Subcutaneous abdominal adipose tissue (tissue), 5 donors: ENCODE measurements around the gene PCBP2.

Source experiments
- H3K27ac ChIP-seq: one replicate; pipeline ENCODE4 v1.7.0; 2013; ENCODE audit warnings: low read depth, mild to moderate bottlenecking, inconsistent platforms, low read length, moderate library complexity
- H3K27me3 ChIP-seq, 5 donors: one replicate each; pipeline ENCODE4 v1.7.0; 2013; ENCODE audit warnings: low read length in 5 of 5, inconsistent platforms in 1 of 5; ENCODE audit not compliant: control insufficient read depth in 5 of 5, insufficient read depth in 4 of 5
- H3K36me3 ChIP-seq, 5 donors: one replicate each; pipeline ENCODE4 v1.7.0; 2013; ENCODE audit warnings: low read length in 5 of 5; ENCODE audit not compliant: control insufficient read depth in 5 of 5, insufficient read depth in 5 of 5
- H3K4me1 ChIP-seq, 5 donors: one replicate each; pipeline ENCODE4 v1.7.0; 2013; ENCODE audit warnings: low read length in 5 of 5, mild to moderate bottlenecking in 3 of 5, moderate library complexity in 1 of 5; ENCODE audit not compliant: control insufficient read depth in 5 of 5, insufficient read depth in 5 of 5
- H3K4me3 ChIP-seq, 5 donors: one replicate each; pipeline ENCODE4 v1.7.0; 2013; ENCODE audit warnings: low read length in 5 of 5, low read depth in 1 of 5
- H3K9ac ChIP-seq, 5 donors: one replicate each; pipeline ENCODE4 v1.7.0; 2013; ENCODE audit warnings: low read length in 5 of 5, mild to moderate bottlenecking in 4 of 5, moderate library complexity in 3 of 5
- H3K9me3 ChIP-seq, 5 donors: one replicate each; pipeline ENCODE4 v1.7.0; 2013; ENCODE audit warnings: low read length in 5 of 5; ENCODE audit not compliant: control insufficient read depth in 5 of 5
- donor health status: healthy.
- donor health status: healthy.
- donor health status: healthy.
- donor health status: healthy.
- donor health status: healthy.

Gene PCBP2

DNA sequence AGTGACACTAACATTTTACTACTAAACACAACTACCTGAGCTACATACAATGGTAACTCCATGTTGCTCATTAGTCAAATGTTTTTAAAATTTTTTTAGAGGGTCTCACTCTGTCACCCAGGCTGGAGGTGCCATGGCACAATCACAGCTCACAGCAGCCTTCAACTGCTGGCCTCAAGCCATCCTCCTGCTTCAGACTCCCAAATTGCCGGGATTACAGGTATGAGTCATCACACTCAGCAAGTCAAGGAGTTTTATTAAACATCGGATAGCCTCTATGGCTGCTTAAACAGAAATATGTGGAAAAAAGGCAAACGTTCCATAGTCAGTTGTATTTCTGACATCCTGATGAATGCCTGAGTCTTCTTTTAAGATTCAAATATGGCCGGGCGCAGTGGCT is 66.5 kb downstream of the PCBP2 start:
- H3K4me1 ChIP-seq: peaks cover 0 to 12% (median 9%) of the 10 kb centered on the region in 5 donors
- H3K4me3 ChIP-seq: no peak overlapping the region
- H3K36me3 ChIP-seq: peaks cover 45 to 91% (median 85%) of the 10 kb centered on the region in 5 donors
- H3K9me3 ChIP-seq: no peaks in the 10 kb centered on the region
- H3K27me3 ChIP-seq: no peaks in the 10 kb centered on the region
- no peak overlapping the region for H3K9ac ChIP-seq
- H3K27ac ChIP-seq: no peak overlapping the region

DNA sequence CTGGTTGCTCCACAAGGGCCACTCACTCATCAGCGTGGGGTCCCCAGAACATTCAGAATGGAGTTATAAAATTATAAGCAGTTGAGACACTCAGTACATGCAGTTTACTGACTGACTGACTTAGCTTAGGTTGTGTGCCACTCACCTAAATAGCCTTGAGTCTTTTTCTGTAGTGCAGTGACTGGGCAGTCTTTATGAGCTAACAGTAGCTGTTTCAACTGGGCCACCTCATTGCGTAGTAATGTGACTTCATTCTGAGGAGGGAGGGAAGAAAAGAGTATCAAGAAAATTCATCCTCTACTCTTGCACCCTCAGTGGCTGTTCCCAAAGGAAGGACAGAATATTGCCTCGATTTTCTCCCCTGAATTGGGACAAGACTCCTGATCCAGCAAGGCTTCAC is 71.2 kb downstream of the PCBP2 start:
- peaks cover 35 to 87% (median 68%) of the 10 kb centered on the region in 5 donors for H3K36me3 ChIP-seq

GRCh38 chr12:53524476-53524875 is 72.6 kb downstream of the PCBP2 start:
- Histone ChIP-seq H3K27me3 (no peaks in the 10 kb centered on the region), H3K36me3 (peaks cover 32 to 81% (median 61%) of the 10 kb centered on the region in 5 donors), H3K4me3 (no peak overlapping the region), H3K4me1 (no peaks in the 10 kb centered on the region), H3K27ac (no peak overlapping the region), H3K9me3 (no peaks in the 10 kb centered on the region), H3K9ac (no peak overlapping the region)

More for the DNA sequence above, 71.2 kb downstream of the PCBP2 start:
- no peaks in the 10 kb centered on the region for H3K27me3 ChIP-seq
- H3K27ac ChIP-seq: no peak overlapping the region
- H3K9me3 ChIP-seq: no peaks in the 10 kb centered on the region
- H3K4me3 ChIP-seq: no peak overlapping the region
- H3K9ac ChIP-seq: no peak overlapping the region
- H3K4me1 ChIP-seq: no peaks in the 10 kb centered on the region

DNA sequence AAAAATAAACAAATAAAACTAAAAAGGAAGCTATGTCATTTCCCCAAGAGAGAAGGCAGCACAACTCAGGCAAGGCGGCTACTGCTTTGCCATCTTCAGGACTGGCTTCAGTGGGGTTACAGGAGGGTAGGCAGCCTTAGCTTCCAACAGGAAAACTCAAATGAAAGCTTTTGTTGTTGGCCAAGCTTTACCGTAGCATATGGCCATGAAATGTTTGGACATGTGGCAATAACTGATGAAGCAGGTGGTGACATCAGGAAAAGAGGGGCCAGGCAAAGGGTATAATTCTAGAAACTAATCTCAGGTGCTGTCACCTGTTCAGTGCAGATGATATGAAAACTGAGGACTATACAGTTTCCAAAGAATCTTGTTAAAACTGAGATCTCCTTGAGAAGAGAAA is 78.2 kb downstream of the PCBP2 start:
- no peaks in the 10 kb centered on the region for H3K9me3 ChIP-seq
- H3K9ac ChIP-seq: no peak overlapping the region
- H3K36me3 ChIP-seq: peaks cover 16 to 78% (median 56%) of the 10 kb centered on the region in 5 donors
- H3K4me1 ChIP-seq: peaks cover 0 to 17% (median 7%) of the 10 kb centered on the region in 5 donors
- no peaks in the 10 kb centered on the region for H3K27me3 ChIP-seq
- H3K4me3 ChIP-seq: no peak overlapping the region
- no peak overlapping the region for H3K27ac ChIP-seq
